Left lobe of liver (tissue), 2 donors: ENCODE data around the gene TPRG1. TPM values are rescaled to one million over a fixed set of nuclear protein-coding genes. Genes with fewer than 3 reads are reported as not detected.

Experiments used
- ATAC-seq: fragments of 200-7000 bp; cut with Tn5 transposase; one replicate; pipeline ENCODE4 v1.9.1; 2020; ENCODE audit warnings: mild to moderate bottlenecking, moderate library complexity
- DNase-seq: peaks from one replicate; pipeline ENCODE4 v3.0.0-alpha.2; 2020; ENCODE audit warnings: low spot score
- total RNA-seq: library from RNA; stranded (reverse); gene quantifications from one replicate; pipeline ENCODE4 v1.2.1, GENCODE V29; 2021
- donor health status: DM: no; HTN: no; CAD: no; lungs with moderate emphysema.
- donor health status: DM: no; HTN: yes; CAD: no.

TPRG1 gene
- total RNA-seq, 1 donor from 2014 or later = 33.3 TPM

DNA sequence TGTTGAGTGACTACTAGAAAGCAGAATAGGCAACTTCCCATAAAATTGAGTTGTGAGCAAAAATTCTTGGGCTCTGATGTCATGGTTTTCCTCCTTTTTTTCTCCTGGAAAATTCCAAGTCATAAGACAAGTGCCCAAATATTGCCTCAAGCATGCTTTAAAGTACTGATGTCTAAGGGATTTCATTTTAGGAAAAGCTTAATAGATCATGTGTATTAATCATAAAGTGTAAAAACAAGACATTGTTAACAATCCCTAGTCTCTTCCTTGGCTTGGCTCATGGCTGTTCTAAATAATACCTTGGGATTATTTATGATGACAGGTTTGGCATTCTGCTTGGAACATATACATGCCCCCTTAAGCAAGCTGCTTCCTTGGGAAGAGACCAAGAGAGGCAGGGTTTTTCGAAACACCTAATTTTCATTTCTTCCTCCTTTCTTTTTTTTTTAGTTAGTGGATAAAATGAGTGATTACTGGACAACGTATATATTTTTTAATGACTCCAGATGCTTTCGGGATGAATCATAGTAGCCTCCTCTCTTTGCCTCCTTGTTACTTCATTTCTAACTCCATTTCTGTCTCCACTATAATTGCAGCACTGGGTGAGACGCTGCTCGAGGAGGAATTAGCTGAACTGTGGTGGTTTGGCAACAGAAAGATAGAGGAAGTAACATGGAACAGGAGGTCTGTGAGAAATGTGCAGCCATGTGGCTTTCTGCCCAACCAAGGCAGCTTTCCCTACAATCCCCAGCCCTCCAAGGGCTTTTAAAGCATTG, 104.9 kb downstream of the TPRG1 start:
- ATAC-seq (peak; percentile 36), DNase-seq (no peak)

DNA sequence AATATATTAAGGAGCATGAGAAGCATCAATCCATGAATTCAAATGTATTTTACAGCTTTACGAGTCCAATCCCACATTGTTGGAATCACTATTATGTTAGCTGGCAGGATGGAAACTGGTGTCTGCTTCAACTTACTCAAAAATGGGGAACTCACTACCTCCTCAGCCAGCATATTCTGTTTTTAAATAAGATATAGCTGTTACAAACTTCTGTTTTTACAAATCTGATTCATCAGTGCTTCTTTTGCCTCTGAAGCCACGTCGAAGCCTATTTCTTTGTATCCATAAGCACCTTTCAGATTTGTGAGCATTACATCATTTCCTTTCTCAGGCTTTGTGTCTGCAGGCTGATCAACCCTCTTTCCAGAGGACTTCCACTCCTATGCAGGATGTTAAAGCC, 105.9 kb downstream of the TPRG1 start:
- no peak for DNase-seq
- no peak for ATAC-seq

DNA sequence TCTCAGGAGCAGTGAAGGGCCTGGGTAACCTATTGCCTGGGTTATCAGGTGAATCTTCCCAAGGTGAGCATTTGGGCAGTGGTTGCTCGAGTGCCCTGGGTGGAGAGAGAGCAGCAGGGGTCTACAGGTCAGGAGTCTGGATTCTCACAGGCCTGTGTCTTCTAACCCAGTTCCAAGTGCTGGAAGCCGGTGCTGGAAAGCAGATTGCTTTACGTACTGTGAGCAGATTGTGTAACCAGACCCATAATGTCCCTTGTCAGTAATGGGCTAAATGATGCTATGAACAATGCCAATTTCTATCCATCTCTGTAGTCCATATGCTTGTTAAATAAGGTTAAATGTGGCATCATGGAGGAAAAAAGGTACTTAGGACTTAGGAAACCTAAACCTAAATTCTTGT, 106.5 kb downstream of the TPRG1 start:
- DNase-seq (no peak), ATAC-seq (no peak)

DNA sequence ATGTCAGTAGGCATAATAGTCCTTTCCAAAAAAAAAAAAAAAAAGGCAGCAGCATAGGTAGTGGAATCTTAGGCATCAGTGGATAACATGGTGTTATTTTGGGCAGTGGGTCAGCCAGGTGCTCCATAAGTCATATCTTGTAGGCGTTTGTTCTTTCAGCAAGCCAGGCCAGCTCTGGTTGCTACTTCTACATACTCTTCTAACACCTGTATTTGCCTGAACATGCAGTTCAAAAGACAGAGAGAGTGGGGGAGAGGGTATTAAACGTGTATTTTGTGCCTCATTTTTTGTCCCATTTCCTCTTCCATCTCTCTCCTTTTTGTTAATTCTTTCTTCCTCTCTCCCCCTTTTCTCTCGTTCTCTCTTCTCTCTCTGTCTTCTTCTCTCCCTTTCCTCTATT, 110.4 kb downstream of the TPRG1 start:
- DNase-seq = no peak
- no peak for ATAC-seq

DNA sequence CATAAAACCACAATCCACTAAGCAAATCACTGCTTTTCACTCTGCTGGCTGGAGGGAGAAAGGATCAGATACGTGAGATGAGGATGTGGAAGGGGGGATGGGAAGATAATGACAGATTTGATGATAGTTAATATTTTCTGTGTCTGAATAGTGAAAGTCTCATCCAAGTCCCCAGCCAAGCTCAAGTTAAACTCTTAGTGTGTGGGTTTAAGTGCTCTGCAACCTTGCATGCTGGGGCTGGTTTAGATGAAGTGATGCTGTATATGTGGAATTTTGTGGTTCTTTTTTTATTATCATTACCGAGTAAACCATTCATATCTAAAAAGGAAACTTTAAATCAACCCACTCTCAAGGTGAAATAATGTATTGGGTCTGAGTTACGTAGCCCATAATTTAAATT, 111.0 kb downstream of the TPRG1 start:
- no peak for ATAC-seq

DNA sequence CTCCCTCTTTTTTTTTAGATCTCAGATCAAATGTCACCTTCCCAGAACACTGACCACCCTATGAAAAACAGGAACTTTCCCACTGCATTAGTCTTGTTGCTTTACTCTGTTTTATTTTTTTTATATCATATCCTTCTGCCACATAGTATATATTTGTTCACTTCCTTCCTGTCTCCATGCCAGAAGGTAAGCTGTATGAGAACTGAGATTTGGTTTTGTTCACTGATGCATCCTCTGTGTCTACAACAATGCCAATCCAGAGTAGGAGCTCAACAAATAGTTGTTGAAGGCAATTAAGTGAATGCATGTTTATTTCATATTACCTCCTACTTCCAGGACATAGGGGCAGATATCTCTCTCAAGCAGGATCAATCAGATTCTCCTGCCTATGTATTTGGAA, 114.4 kb downstream of the TPRG1 start:
- DNase-seq (no peak), ATAC-seq (no peak)

More for the DNA sequence above, 111.0 kb downstream of the TPRG1 start:
- no peak for DNase-seq

DNA sequence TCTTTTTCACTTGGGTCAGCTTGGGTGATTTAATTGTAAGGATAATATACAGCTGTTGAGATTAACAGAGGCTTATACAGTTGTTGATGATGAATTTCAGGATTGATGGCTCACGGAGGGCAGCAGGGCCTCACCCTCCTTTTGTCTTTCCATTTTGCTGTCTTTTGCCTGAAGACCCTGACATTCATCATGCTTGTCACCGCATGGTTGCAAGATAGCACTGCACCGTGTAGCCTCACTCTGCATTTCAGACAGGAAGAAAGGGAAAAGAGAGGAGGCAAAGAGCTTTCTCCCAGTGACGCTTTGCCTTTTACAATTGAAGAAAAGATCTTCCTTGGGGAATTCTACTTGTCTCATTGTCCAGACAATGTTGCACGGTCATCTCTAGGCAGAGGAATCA, 115.1 kb downstream of the TPRG1 start:
- no peak for ATAC-seq
- DNase-seq = no peak

DNA sequence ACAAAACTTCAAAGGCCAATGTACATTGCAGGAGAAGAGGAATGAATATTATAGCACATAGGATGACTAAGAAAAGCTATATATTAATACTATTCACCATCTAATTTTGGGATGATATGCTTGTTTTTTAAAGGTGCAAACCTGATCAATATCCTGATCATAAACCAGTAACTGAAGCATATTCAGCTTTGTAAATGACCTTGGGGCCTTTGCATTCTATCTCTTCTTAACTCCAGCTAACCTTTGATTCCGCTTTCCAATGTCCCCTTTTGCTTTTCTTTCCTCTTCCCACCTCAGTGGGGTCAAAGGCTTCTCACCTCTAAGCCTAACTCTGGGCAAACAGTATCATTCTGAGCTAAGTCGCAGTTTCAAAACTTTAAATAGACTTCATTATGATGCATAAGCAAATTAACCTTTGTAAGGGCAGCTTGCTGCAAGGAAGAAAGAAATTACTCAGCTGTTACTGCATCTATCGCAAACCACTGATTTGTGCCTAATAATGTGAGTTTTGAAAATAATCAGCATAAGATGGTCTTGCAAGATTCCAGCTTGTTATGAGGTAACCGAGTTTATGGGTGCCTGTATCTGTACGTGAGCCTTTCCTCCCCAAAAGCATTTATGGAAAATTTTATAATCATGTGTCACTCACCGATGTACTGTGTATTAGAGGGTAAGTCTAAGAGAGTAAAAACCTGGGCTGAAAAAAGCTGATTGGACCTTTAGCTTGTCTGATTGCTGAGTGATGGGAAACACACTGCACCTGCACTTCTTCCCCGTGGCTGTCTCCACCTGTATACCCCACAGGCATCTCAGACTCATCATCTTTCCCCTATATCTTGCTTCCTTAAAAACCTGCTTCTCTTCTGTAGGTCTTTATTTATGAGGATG, 116.8 kb downstream of the TPRG1 start:
- DNase-seq (no peak), ATAC-seq (no peak)

DNA sequence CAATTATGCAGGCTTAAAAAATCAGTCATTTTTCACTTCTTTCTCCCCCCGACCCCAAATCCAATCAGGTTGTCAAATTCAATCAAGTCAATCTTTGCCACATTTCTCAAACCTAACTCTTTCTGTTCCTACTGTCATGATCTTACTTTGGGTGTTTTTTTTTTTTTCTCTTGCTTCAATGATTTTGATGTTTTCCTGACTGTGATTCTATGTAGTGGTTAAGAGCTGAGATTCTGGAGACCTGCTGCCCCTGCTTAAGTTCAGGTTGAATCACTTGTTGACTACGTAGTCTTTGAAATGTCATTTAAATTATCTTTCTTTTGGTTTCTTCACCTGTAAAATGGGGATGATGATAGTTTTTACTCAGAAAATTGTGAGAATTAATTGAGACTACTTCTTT, 117.5 kb downstream of the TPRG1 start:
- DNase-seq (no peak), ATAC-seq (no peak)

DNA sequence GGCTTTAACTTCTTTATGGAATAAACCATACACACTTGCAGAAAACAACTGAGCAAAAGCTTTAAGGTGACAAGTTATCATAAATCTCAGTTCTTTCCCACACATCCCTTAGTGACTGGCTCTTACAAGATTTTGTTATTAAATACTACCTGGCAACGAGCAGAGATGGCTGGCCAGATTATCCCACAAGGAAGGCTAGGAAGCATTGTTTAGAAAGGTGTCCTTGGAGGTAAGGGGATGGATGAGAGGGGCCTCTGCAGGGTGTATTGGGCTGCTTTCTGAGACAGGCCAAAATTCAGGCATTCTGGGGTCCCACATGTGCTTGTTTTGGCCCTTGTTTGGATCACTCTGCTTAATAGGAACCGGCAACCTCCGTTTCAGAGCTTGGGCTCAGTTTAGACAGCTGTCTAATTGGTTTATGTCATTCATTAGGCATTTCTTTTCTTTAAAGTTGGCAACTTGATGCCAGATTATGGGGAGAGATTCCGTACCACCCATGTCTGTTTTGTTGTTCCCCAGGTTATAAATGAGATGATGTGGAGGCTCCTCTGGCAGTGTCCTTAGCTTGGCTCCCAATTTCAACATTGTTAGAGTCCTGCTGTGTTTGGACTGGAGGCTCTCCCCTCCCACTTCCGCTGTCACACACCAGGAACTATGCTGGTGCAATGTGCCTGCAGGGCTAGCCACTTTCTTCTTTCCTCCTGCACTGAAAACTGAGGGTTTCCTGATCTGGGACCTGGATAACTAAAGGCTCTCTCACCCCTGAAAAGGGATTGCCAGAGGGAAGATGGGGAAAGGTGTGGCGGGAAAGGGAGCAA, 121.1 kb downstream of the TPRG1 start:
- no peak for DNase-seq
- ATAC-seq = no peak

DNA sequence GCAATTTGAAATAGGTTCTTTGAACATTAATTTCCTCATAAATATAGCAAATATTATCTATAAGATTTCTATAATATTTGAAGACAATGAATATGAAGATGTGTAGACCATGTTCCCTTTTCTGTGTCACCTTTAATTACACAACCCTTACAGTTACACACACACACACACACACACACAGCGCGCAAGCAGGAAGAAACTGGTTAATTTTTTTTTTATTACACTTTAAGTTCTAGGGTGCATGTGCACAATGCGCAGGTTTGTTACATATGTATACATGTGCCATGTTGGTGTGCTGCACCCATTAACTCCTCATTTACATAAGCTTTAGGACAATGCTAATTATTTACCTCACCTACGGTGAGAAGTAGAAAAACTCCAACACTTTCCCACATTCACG, 122.9 kb downstream of the TPRG1 start:
- DNase-seq (no peak), ATAC-seq (no peak)

DNA sequence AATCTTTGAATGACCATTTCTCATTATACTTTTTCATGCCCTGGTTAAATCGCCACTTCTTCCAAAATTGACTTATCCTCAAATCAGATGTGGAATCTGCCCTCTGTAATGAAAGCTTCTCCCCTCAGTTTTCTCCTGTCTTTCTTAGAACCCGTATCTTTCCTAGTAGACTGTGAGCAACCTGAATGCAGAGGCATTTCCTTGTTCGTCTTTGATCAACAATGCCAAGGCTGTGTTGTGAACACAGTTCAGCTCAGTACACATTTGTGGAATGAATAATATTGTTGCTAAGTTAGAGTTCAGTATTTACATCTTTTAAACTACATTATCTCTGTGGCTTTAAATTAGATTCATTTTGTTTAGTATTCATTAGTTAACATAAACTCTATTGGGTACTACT, 123.3 kb downstream of the TPRG1 start:
- DNase-seq = no peak
- no peak for ATAC-seq

DNA sequence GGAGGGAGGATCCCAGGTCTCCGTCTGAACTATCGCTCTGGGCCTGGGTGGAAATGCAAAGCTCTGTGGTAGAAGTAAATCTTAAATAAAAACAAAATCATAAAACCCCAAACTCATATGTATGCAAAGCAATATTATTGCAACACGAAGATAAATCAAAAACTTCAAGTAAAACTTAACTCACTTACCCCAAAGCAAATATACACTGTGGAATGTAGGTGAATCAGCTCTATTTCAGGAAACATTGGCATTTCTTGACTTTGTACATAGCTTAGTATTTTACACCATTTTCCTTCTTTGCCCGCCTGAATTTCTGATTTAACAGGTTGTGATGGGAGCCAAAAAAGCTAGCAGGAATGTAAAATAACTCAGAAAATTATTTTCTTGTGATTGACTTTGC, 126.2 kb downstream of the TPRG1 start:
- no peak for ATAC-seq

DNA sequence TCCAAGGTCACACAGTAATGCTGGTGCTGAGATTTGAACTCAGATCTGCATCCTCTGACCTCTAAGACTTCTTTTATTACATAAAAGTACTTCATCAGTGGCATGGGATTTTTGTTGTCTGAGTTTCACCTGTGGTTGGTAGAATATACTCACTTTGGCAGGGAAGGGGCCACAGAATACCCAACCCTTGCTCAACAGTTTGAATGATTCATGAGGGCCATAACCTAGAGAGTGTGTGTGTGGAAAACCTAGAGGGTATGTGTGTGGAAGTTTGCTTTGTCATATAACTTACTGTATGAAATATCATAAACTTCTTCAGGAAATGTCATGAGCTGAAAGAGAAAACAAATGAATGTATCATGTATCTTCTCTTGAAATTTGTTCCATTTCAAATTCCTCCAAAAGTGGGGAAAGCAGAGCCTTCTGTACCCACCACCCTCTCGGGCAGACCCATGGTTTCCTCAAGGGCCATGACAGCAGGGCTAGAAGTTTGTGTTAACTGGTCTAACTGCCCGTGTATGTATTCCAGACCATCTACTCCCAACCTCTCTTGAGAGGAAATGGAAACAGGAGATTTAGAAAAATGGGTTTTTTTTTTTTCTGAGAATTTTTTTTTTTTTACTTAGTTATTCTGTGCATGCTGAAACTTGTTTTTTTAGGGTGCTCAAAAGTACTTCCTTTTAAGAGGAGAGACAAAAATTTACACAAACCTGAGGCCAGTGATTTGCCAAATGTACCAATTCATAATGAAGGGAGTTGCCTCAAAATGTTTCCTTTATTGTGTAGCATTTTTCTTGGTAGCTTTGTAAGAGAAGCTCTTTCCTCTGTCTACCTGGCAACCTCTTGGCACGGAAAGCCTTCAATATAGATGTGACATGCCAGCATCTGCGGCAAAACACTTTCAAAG, 127.0 kb downstream of the TPRG1 start:
- DNase-seq (no peak), ATAC-seq (no peak)

More for the DNA sequence above, 126.2 kb downstream of the TPRG1 start:
- DNase-seq = no peak

DNA sequence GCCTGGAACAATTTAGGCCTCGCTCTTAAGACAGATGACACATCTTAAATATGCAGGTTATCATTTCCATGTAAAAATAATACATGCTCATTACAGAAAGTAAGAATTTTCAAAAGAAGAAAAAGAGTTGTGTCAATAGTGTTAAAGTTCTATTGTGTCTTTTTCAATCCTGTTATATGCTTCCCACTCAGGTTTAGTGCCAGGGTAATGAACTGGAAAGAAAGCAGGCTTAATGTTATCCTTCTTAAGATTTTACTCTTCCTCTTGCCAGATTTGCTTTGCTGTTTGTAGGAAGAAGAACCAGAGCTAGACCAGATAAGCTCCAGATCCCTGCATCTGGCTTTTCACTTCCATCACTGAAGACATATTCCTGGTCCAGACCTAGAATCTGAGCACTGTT, 128.6 kb downstream of the TPRG1 start:
- no peak for DNase-seq

DNA sequence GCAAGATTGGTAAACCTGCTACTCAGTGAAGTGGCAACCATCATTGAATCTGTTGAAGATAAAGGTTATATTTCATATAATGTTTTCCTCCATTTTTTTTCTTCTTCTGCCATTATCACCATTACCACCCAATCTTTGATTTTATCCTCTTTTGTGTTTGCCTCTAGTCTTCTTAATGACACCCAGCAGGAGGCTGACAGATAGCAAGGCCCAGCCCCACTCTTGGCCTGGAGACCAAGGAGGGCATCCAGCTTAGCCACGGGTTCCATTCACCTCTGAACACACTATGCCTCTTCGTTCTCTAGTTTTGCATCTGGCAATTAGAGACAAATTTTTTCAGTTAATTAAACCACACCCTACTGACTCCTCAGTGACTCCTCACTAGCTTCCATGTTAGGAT, 129.7 kb downstream of the TPRG1 start:
- DNase-seq (no peak), ATAC-seq (no peak)

More for the DNA sequence above, 128.6 kb downstream of the TPRG1 start:
- ATAC-seq = no peak

DNA sequence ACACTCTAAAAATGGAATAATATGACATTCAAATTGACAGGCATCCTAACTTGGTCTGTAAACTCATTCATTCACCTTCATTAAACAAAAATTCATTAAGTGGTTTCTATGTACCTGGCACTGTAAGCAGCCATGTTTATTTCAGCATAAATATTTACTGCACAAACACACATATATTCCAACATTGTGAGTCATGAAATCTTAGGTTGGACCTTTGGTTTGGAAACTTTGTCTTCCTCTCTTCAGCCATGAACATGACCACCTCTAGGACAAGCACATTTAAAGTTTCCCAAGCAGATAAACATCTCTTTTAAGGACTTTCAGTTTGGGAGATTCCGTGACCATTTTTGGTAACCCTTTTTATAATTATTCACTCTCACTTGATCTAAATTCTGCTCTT, 131.8 kb downstream of the TPRG1 start:
- ATAC-seq (no peak), DNase-seq (no peak)

DNA sequence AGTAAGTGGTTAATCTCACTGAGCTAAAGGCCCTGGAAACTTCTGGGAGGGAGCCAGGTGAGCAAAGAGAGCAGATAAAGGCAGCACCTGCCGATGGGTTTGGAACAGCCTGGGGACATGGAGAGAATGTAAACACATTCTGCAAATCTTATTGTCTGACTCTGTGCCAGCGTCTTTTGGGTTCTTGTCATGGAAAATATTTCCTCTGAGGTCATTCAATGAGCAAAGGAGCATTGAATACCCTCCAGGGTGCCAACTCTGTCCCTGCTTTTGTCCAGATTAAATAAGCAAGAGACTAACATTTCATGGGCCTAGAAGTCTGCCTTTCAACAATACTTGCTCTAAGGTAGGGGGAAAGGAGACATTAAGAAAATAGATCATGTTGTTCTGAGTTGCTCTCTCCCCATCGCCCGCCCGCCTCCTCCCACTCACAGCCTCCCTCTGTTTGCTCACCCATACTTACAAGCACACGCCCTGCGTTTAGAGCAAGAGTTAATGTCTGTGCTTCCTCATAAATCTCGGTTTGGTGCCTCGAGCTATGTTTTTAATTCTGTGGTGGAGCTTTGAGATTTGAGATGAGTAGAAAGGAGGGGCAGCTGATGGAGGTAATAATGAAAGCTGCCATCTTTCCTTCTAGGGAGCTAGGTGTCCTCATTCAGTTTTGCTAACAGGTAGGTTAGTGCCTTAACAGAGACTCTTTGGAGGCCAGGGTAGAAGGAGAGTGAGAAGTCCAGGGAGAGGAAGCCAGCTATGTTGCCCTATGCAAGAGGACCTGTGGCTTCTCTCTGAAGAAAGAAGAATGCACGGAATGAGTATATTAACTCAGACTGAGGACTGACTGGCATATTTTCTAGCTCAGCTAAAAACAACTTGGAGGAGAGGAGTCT, 132.9 kb downstream of the TPRG1 start:
- peak; percentile 66 for ATAC-seq
- DNase-seq = peak; percentile 46

DNA sequence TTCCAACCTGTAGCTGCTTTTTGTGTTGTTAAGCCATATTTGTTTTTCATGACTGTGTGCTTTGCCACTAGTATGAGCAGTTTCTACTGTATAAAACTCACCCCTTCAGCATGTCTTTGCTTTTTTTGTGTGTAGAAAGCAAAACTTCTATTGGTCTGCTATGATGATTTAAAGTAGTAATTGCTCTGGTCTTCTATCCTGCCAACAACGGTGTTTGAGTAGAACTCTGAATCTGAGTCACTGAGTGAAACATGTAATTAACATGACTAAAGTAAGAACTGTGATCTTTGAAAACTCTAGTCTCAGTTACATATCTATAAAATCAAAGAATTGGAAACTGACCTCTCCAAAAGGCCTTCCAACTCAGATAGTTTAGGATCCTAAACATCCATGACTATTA, 133.6 kb downstream of the TPRG1 start:
- no peak for DNase-seq
- no peak for ATAC-seq
